GM10266 (cell line): ENCODE data around the gene DGKB.

ENCODE experiments used
- DNase-seq: peaks from one replicate; pipeline ENCODE4 v3.0.0; 2012; ENCODE audit errors: extremely low spot score
- CTCF ChIP-seq: IDR thresholded peaks from 2 replicates; pipeline ENCODE4 v1.5.1; 2012; ENCODE audit warnings: mild to moderate bottlenecking, low read depth; ENCODE audit not compliant: control insufficient read depth, insufficient read depth; ENCODE audit errors: missing control alignments

Gene DGKB

GRCh38 chr7:14258861-14259260 lies 643.7 kb downstream of the DGKB start:
- no peak for TF ChIP-seq CTCF
- no peak for DNase-seq

GRCh38 chr7:14258441-14258840 lies 644.1 kb downstream of the DGKB start:
- DNase-seq, result no peak
- TF ChIP-seq CTCF, result no peak

GRCh38 chr7:14252458-14252857 lies 650.1 kb downstream of the DGKB start:
- no peak for DNase-seq
- TF ChIP-seq CTCF, result no peak

- DNase-seq, result no peak
- no peak for TF ChIP-seq CTCF
Measured at GRCh38 chr7:14242175-14242574, 660.4 kb downstream of the DGKB start.

- TF ChIP-seq CTCF, result no peak
- DNase-seq, result no peak
Measured at GRCh38 chr7:14236834-14237233, 665.7 kb downstream of the DGKB start.

- TF ChIP-seq CTCF, result no peak
- no peak for DNase-seq
Measured at GRCh38 chr7:14235056-14235455, 667.5 kb downstream of the DGKB start.

- TF ChIP-seq CTCF, result no peak
- DNase-seq, result no peak
Measured at GRCh38 chr7:14233868-14234369, 668.6 kb downstream of the DGKB start.
